ENCODE measurements around the gene TMEM130.

TMEM130 gene

DNA sequence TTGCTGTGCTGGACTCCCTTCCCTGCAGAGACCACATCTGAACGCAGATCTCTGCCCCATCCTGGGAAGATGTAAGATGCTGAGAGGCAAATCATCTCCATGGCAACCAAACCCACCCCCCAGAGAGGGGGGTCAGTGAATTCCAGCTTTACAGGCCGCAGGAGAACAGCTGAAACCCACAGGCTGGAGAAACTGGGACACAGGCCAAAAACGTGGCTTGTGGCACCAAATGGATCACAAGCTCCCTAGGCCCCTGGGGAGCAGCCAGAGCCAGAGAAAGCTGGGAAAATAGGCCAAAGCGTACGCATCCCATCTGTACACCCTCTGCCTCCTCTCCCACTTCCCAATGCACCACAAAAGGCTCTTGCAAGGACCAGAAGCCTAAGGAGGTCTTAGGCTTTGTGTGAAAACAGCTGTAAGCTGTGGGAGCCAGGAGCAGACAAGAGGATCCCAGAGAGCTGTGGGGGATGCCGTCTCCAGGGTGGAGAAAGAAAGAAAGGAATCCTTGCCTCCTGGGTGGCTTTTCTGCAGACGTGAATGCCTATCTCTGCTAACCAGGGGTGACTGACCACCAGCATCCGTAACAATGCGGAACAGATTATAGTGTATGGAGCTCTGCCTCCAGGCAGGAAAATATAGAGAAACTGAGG lies 59.5 kb downstream of the TMEM130 start:
- in situ Hi-C loops (cut with HindIII; ENCODE audit: low sequenced_read_pairs): no loop called here

- in situ Hi-C loops (cut with HindIII; ENCODE audit: low sequenced_read_pairs): loop anchor here (5.0 kb wide), 1 partner anchor 47 kb away; no protein-coding TSS in a partner anchor
Observed at GRCh38 chr7:98808751-98809460, 60.9 kb downstream of the TMEM130 start.

DNA sequence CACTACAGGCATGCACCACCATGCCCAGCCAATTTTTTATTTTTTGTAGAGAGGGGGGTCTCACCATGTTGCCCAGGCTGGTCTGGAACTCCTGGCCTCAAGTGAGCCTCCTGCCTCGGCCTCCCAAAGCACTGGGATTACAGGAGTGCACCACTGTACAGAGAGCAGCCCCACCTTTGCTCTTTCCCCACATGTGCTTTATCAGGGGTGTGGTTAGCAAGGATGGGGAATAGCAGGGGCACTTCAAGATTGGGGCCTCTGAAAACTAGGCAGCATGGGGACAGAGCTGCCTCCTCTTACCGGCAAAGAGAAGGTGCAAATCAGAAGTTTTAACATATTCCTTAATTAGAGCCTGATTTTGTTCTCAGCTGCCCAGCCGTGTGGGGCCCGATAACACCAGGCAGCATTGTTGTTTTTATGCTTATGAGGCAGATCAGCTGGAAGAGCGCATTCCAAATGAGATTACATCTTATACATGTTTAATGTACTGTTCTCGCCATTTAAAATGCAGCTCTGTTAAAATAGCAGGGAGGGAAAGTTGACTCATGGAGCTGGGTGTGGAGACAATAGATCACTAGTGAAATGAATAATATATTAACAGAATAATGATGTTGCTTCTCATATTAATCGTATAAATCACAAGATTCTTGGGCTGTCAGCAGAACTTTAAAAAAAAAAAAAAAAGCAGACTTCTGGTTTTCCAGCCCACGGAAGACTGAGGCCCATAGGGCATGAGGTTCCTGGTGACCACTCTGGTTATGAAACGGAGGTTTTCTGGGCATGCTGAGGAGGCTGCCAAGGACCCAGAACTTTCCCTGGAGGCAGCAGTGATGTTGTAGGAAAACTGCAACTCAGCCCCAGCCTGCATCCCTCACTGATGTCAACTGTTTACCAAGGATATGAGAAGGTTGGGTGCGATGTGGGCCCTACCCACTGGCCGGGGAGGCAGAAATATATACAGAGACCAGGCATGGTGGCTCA lies 62.5 kb downstream of the TMEM130 start:
- in situ Hi-C loops (cut with HindIII; ENCODE audit: low sequenced_read_pairs): loop anchor here (5.0 kb wide), 1 partner anchor 45 kb away; no protein-coding TSS in a partner anchor

DNA sequence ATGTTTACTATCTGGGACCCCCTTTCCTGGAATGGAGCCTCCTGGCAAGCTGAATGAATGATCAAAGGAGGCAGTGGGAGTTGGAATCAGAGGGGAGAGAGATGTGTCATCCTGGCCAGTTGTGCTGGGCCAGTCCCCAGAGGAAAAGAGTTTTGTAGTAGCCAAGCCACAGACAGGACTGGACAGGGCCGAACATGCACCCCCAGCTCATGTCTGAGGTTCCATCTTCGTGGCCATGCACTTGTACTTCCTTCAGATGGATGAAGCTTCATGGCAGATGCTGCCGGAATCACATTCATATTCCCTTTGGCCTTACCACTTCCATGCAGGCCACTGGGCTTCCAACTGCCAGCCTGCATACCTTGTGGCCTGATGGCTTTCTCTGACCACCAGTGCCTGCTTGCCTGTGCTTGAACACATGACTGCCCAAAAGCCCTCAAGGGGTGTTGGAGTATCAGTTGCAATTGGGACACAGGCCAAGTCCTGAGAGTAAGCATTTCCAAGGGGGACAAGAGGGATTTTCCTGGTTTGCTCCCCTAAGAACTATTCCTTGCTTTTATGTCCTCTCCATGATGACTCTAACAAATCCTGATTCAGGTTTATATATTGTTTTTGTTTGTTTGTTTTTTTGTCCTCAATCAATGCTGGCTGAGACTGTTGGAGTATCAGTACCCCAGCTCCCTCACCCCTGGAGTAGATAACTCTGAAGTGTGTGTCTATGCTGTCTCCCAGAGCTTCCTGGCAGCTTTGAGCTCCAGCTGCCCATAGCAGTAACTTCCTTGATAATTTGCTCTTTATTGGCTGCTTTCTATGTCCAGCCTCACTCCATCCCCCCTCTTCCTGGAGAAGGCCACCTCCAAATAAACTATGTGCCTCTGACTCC lies 63.6 kb downstream of the TMEM130 start:
- in situ Hi-C loops (cut with HindIII; ENCODE audit: low sequenced_read_pairs): loop anchor here (5.0 kb wide), 1 partner anchor 44 kb away; no protein-coding TSS in a partner anchor

DNA sequence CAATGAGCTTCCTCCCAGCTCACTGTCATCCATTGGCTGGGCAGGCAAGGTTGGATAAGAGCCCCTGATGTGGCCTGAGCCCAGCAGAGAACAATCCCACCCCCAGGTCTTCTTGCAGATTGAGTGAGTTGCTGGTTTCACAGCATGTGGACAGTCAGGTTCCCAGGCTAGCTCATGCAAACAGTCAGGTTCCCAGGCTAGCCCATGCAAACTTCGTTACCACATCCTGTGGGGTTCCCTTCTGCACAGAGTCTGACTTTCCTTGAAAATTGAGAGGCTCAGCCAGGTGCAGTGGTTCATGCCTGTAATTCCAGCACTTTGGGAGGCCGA lies 67.1 kb downstream of the TMEM130 start:
- in situ Hi-C loops (cut with HindIII; ENCODE audit: low sequenced_read_pairs): no loop called here

GRCh38 chr7:98802088-98802780 lies 67.6 kb downstream of the TMEM130 start:
- in situ Hi-C loops (cut with HindIII; ENCODE audit: low sequenced_read_pairs): no loop called here

- in situ Hi-C loops (cut with HindIII; ENCODE audit: low sequenced_read_pairs): no loop called here
Observed at GRCh38 chr7:98800996-98801395, 68.8 kb downstream of the TMEM130 start.

- in situ Hi-C loops (cut with HindIII; ENCODE audit: low sequenced_read_pairs): no loop called here
Observed at GRCh38 chr7:98797150-98797549, 72.7 kb downstream of the TMEM130 start.
